NCI-H82 treated with DMSO at 0.1 percent for 48 hours (cell line): ENCODE measurements around the gene CADPS.
A peak's percentile ranks its signal among the peaks of the same experiment; 100 is the strongest.

Source experiments
- DNase-seq: peaks from one replicate; lab custom pipeline; 2025; ENCODE audit not compliant: unreplicated experiment; lab: John Stamatoyannopoulos, UW

Gene CADPS

DNA sequence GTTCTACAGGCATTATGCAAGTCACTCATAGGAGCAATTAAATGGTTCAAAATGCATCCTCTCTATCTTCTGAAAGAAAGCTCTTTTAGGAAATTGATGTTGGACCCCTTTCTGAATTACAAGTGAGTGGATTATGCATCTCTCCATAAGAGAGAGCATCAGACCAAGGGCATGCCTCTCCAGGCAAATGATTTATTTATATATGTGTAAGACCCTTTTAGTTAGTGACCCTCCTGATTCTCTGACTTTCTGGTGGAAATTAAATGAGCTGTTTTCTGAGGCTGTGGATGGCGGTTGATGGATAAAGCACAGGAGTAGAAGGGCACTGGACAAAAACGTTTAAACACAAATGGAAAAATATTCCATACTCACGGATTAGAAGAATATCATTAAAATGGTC is 62.6 kb downstream of the CADPS start:
- no peak for DNase-seq

DNA sequence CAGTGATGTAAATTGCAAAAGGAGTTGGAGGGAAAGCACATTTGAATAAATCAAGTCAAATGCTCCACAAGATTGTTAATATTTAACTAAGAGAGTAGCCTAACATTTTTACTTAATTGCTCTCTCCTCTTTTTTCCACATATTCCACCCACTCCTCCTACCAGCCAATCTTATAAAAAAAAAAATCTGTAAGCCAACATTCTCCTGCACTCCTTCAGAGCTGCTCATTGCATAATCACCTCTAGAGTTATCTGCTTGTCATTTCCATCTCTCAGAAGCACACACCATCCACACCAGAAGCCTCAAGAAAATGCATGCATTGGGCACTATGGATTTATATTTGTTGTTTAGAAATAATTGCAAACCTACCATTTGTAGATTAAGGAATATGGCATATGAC is 64.1 kb downstream of the CADPS start:
- no peak for DNase-seq

DNA sequence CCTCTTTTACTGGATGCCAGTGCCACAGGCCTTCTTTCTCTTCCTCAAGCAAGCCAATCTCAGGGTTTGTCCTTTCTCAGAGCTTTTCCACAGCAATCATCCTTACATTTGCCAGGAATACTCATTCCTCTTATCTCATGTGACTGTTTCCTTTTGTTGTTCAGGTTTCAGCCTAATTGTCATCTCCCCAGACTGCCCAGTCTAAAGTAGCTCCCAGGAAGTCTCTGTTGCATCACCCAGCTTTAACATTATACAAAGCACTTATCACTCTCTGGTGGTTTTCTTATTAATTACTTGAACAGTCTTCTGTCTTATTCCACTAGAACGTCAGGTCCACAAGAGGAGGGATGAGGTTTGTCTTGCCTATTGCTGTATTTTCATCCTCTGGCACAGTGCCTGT is 65.8 kb downstream of the CADPS start:
- no peak for DNase-seq

DNA sequence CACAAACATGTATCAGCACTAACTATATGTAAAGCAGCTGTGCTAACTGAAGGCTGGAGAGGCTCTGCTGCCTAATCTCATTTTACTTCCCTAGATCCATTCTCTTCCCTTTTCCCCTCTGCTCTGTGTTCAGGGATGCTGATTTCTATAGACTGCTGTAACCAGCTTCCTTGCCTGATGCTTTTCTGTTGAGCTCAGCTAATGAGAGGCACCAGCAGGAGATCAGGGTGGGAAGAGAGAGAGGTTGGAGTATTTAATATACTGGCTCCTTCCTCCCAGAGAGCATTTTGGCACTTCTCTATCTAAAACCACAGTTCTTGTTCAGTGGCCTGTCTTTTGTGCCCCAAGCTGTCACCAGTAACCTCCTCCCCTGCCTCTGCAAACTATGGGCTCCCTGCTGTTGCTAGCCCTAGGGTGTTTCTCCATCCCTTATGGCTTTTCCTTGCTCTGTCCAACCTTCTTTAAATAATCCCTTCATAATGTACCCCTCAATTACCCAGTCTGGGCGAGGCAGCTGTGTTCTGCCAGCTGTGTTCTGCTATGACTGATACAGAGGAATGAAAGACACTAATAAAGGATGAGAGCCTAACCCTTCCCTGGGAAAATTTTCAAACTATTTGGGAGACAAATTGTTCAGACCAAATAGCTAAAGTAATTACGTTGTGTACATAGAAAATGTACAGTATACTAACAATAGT is 69.5 kb downstream of the CADPS start:
- peak; percentile 80 for DNase-seq

DNA sequence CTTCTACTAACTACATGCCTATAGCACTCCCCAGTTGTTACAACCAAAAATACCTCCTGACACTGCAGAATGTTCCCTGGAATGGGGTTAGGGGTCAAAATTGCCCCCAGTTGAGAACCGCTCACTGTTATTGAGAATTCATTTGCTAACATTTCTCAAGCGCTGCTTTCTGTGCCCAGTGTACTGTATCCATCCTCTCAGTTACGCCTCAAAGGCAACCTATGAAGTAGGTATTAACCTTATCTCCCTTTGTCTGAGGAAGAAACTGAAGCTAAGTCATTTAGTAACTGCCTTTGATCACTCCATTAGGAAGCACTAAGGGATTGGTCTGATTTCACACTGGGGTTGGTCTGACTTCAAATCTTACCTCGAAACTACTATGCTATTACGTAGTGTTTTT is 70.1 kb downstream of the CADPS start:
- no peak for DNase-seq

DNA sequence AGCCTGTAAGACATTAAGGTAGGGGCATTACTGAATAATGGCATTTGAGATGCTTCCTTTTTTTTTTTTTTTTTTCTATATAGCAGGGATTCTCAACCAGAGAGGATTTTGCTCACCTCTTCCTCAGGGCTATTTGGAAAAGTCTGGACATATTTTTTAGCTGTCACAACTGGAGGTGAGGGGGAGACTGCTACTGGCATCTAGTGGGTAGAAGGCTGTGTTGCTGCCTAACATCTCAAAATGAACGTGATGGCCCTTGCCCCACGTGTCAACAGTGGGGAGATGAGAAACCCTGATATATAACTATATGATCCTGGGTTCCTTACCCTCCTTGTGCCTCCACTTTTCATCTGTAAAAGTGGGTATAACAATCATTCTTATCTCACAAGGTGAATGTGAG is 71.9 kb downstream of the CADPS start:
- DNase-seq, result no peak

DNA sequence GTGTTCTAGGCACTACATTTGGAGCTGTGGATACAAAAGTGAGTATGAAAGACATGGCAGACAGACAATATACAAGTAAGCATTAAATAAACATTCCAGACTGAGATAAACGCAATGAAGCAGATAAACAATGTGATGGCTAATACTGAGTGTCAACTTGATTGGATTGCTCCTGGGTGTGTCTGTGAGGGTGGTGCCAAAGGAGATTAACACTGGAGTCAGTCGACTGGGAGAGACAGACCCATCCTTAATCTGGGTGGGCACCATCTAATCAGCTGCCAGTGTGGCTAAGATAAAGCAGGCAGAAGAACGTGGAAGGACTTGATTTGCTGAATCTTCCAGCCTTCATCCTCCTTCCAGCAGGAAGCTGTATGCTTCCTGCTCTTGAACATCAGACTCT is 77.2 kb downstream of the CADPS start:
- peak; percentile 97 for DNase-seq

DNA sequence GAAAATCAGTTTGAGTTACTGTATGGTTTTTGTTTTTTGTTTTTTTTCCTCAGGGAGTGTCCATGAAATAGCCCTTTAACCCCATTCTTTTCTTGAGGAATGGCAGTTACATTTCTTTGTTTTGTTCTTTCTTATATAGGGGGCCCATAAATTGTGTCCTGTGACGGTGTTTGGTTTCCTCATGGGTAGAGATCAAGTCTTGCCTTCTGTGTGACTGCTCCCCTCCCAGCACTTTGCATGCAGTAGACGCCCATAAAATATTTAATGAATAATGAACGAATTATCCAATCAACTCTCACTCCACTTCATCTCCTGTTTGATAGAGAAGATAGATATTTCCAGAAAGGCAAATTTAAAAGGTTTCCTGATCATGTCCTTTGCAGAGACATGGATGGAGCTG is 78.1 kb downstream of the CADPS start:
- DNase-seq, result no peak

DNA sequence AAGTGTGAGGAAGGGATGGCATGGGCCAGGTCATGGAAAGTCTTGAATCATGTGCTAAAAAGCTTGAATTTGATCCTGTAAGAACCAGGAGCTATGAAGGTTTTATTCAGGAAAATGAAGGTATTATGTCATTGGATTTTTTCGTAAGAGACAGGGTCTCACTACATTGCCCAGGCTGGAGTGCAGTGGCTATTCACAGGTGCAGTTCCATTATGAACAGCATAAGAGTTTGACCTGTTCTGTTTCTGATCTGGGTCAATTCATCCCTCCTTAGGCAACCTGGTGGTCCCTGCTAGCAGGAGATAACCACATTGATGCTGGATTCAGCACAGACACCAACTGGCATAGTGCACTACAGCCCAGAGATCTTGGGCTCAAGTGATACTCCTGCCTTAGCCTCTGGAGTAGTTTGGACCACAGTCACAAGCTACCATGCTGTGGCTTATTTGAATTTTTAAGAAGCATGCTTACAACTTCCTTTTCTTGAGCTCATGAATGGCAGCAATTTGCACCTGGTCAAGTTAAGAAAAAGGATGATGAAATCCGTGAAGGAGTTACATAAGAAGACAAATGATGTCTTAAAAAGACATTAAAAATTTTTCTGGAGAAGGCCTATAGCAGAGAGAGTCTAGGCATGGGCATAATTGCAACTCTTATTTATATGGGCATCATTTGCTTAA is 79.1 kb downstream of the CADPS start:
- no peak for DNase-seq

DNA sequence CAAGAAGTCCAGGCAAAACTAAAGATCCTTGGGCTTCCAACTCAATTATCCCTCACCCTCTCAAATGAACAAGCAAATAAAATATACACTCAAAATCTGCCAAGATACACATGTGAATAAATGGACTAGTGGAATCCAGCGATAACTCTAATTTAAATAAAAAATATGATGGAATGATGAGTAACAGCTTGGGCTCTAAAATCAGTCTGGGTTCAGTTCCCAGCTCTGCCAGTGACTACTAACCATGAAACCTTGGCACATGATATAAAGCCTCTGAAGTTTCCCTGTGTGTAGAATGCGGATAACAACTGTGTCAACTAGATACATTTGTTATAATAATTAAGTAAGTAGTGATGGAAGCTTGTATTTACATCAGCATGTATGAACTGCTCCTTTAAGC is 81.3 kb downstream of the CADPS start:
- DNase-seq, result no peak

DNA sequence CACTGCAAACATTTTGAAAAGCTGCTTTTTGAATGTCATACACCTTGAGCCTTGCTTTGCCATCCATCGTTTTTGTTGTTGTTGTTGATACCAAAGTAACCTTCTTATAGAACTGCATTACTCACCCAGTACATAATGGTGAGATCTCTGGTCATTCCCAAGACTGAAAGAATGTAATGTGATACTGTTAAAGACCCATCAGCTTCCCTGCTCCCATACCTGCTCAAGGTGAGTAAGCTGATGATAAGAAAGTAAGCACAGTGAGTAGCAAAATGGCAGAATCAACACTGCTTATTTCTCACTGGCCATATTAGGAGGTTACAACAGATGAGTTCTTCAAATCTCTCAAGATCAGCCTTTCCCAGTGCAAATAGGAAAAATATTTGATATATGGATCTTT is 89.8 kb downstream of the CADPS start:
- no peak for DNase-seq

DNA sequence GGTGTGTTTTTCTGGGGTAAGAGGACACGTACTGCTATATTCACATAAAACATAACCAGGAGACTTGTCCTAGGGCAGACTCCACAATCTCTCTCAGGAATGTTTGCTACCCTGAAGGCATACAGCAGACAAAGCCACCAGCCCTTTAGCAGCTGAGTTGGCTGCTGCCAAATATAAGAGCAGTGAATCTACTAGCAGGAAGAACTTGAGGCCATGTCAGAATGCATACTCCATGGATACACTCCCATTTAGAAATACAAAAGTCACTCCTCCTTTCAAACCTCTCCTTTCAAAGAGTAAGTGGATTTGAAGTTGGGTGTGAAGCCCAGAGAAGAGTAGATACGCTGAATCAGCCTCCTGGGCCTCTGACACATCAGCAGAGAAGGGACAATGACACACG is 94.1 kb downstream of the CADPS start:
- no peak for DNase-seq

DNA sequence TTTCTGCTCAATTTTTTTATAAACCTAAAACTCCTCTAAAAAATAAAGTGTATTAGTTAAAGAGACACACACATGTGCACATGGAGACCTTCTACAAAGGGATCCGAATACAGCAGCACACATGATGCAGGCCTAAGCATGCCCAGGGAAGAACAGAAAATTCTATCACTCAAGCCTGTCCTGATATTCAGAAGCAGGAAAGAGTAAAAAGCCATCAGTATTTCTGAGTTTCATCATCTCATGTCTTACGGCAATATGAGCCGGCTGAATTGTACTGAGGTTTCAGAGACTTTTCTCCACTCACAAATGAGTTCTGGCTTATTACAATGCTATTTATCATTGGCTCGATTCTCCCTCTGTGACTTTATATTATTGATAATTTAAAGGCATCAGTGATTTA is 97.5 kb downstream of the CADPS start:
- DNase-seq, result no peak

DNA sequence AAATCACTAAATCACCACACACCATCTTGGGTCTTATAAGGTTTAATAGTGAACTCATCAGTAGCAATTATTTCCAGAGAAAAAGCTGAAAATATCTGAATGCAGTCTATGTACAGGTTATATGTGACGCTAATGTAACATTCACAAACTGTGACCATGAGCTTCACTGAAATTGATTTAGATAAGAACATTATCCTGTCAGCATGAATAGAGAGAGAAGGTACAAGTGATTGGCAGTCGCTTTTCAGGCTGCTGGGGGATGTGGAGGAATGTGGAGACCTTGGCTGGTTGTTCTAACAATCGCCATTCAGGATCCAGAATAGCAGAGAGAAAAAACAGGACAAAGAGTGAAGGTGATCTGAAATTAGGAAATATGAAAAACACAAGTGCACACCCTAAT is 98.1 kb downstream of the CADPS start:
- DNase-seq, result no peak

DNA sequence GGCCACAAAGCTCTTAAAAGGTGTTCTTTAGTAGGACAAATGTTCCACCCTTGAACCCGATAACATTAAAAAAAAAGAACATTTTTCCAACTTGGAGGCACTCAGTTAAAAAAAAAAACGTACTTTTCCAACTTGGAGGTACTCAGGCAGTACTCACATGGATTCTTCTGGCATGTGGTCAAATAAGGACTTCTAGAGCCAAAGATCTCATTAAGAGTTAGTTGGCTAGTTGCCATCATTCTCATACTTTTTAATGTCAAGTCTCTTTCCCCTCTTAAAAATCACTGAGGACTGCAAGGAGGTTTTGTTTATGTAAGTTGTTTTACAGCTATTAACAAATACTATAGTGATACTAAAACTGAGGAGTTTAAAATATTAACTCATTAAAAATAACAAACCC is 101.0 kb downstream of the CADPS start:
- no peak for DNase-seq

DNA sequence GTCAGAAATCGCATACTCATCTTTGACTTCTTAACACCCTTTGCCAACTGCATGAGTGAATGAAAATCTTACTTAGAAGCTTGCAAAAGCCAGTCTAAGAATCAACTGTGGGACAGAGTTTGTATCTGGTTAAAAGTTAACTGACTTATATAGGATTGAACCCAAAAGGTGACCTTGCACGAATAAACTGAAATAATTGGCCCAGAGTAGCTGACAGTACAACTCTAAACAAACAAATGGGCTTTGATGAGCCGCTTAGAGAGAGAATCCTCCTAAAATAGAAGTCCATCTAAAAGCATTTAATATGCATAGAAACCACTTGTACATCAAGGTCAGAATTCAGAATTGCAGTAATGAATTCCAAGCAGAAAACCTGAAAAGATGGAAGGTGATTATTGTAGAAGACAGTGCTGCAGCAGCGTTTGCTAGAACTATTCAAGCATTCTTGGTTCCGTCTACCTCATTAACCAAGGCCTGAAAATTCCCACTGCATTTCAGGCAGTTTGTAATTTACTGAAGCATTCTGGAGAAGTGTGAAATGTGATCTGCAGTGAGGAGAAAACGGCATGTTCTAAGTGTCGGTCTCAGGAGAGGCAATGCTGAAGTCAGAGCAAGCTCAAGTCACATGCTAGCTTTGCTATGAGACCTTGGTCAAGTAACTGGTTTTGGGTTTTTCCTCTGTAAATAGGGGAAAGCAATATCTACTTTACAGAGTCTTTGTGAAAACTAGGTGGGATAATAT is 103.7 kb downstream of the CADPS start:
- no peak for DNase-seq

DNA sequence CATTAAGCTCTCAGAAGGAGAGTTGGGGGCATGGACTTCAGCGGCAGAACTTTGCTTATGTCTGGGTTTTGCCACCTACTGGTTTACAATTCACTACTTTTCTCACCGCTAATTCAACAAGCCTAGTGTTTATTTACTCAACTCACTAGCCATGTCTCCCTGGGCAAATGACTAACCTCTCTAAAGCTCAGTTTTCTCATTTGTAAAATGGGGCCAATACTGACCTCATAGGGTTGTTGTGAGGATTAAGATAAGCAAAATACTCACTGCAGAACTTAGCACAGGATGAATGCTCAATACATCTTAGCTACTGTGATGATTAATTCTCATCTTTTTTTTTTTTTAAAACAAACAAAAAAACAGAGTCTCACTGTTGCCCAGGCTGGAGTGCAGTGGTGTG is 106.3 kb downstream of the CADPS start:
- DNase-seq, result no peak

DNA sequence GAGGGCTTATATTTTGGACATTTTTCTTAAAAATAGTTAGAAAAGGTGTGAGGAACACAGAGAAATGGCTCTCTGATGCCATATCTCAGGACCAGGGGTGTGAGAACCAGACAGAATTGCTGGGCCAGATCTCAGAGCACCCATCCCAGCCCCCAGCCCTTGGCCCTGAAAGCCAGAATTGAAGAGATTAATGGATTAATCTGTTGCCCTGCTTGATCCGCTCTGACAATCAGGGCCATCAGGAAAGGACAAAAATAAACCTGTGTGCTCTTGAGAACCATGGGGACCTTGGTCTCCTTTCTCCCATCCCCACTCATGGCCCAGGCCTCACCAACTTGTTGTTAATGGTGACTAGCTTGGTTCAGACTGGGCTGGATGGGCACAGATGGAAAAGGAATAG is 113.5 kb downstream of the CADPS start:
- DNase-seq, result peak; percentile 89

DNA sequence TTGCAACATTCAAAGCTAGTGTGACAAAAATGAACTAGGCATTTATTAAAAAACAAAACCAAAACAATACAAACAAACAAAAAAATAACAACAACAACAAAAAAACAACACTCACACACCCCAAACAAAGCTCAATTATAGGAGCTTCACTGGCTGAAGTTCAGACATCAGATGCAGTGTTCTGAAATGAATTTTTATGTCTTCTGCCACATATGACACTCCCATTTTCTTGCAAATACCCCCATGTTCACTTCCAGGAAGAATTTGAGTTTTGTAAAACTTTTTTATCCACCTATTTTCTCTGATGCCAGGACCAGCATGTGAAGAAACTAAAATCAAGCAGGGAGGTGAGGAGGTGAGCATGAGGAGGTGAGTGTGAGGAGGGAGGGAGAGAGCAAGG is 113.9 kb downstream of the CADPS start:
- no peak for DNase-seq

DNA sequence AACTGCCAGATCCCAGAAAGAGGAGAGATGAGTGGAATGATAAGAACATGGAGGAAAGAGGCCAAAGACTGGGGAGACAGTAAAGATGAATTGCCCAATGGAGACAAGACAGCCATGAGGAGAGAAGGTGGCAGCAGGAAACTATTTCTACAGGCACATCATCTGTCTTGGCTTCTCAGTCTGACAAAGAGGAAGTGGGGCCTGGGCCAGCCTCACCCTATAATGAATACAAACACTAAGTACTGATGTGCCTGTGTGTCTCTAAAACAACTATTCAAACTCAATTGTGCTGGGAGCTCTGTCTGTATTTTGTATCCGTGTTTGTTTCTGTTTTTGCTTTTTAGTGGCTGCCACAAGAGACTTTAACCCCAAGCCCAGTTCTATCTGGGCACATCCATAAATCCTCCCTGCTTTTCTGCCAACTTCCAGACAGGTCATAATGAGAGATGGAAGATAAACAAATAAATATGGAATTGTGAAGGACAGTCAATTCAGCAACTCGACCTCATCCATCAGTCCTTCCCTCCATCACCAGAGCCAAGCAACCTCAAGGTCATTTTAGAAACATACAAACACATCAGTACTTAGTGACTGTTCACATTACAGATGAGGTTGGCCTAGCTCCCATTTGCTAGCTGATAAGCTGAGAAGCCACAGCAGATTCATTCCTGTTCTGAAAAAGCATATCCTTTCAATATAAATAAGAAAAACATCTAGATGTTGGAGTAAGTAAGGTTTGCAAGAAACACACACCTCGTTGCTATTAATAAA is 116.7 kb downstream of the CADPS start:
- no peak for DNase-seq

DNA sequence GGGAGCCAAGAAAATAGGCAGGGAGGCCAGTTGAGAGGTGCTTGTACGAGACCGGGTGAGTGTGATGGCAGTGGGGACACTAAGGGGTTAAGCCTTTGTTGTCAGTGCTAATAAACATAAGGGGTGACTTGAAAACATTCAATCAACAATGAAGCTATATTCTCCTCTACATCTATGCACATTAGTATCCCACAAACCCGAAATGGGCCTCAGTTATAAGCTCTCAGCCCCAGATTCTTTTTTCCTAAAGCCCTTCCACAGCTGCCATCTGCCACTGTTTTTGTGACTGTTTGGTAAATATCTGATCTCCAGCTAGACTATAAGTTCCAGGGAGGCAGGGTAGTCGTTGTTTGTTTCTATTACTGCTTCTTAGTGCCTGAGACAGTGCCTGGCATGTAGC is 118.2 kb downstream of the CADPS start:
- peak; percentile 74 for DNase-seq

DNA sequence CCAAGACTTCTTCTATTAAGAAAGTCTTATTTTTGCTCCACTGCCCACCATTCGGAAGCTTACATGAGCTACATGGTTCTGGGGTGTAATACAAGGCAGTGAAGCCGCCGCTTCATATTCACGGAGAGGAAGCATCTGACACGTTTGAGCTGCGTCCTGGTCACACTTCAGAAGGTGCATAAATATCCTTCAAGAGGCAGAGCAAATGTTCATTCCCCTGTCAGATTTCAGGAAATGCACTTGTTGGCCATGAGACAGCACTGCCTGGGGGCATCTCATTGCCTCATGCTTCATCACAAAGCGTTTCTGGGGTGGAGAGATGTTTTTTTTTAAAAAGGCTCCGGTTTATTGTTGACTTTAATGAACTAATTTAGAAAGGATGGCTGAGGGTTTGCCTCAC is 119.9 kb downstream of the CADPS start:
- DNase-seq, result no peak
